Jurkat, Clone E6-1 (cell line): ENCODE results near the gene RAD52. TPM values are rescaled to one million over a fixed set of nuclear protein-coding genes. Genes with fewer than 3 reads are reported as not detected.

Source experiments
- DNase-seq: peaks from one replicate; pipeline ENCODE4 v3.0.0-alpha.2; 2011; ENCODE audit warnings: low read depth, low spot score
- H3K4me3 ChIP-seq: 2 replicates; pipeline ENCODE4 v1.5.1; 2011; ENCODE audit warnings: mild to moderate bottlenecking, low read length, control low read depth, moderate library complexity
- polyA plus RNA-seq: library from polyadenylated mRNA; unstranded; fragments of >200 nt; gene quantifications from one replicate; pipeline ENCODE4 v1.2.1, GENCODE V29; 2012; ENCODE audit warnings: missing spikeins; ENCODE audit not compliant: insufficient read length, insufficient read depth

Gene RAD52
- 15.7 TPM for polyA plus RNA-seq

- DNase-seq: peak; percentile 99
- H3K4me3 ChIP-seq: peak within 1 kb of the TSS; percentile 73
Observed at GRCh38 chr12:949453-950191, at the start of gene RAD52. TSS of gene RAD52 (minus strand) at chr12:949694. CDS start at chr12:933058, 16,636 bp downstream.

- DNase-seq: no peak
- no peak overlapping the region for H3K4me3 ChIP-seq
Observed at GRCh38 chr12:998020-998874, 48.8 kb upstream of the RAD52 start.

GRCh38 chr12:997505-997904, 48.0 kb upstream of the RAD52 start:
- no peak for DNase-seq
- no peak overlapping the region for H3K4me3 ChIP-seq

- H3K4me3 ChIP-seq: no peak overlapping the region
- no peak for DNase-seq
Observed at GRCh38 chr12:996881-997280, 47.4 kb upstream of the RAD52 start.

GRCh38 chr12:992647-993046, 43.2 kb upstream of the RAD52 start:
- no peak overlapping the region for H3K4me3 ChIP-seq
- DNase-seq: no peak

GRCh38 chr12:991350-992333, 42.1 kb upstream of the RAD52 start:
- no peak for DNase-seq

GRCh38 chr12:990661-991349, 41.3 kb upstream of the RAD52 start, which contains the start of gene ERC1:
TSS of gene ERC1 (plus strand) at chr12:991223. CDS start at chr12:1027904, 36,681 bp downstream.
- H3K4me3 ChIP-seq: peak within 1 kb of the TSS; percentile 88

More at GRCh38 chr12:991350-992333, 42.1 kb upstream of the RAD52 start:
- H3K4me3 ChIP-seq: peak overlapping the region; percentile 88

GRCh38 chr12:989751-990660, 40.5 kb upstream of the RAD52 start:
- DNase-seq: peak; percentile 24
- H3K4me3 ChIP-seq: peak overlapping the region; percentile 88

More at GRCh38 chr12:990661-991349, 41.3 kb upstream of the RAD52 start, which contains the start of gene ERC1:
- DNase-seq: peak; percentile 81

- no peak for DNase-seq
- no peak overlapping the region for H3K4me3 ChIP-seq
Observed at GRCh38 chr12:989051-989450, 39.6 kb upstream of the RAD52 start.

GRCh38 chr12:988646-989045, 39.2 kb upstream of the RAD52 start:
- peak; percentile 30 for DNase-seq
- H3K4me3 ChIP-seq: no peak overlapping the region

GRCh38 chr12:981961-982360, 32.5 kb upstream of the RAD52 start:
- no peak overlapping the region for H3K4me3 ChIP-seq
- no peak for DNase-seq

GRCh38 chr12:981176-981828, 31.8 kb upstream of the RAD52 start:
- H3K4me3 ChIP-seq: no peak overlapping the region
- no peak for DNase-seq

- no peak overlapping the region for H3K4me3 ChIP-seq
- no peak for DNase-seq
Observed at GRCh38 chr12:979349-979748, 29.9 kb upstream of the RAD52 start.

- no peak overlapping the region for H3K4me3 ChIP-seq
- no peak for DNase-seq
Observed at GRCh38 chr12:977156-977555, 27.7 kb upstream of the RAD52 start.

GRCh38 chr12:976644-977043, 27.1 kb upstream of the RAD52 start:
- H3K4me3 ChIP-seq: no peak overlapping the region
- no peak for DNase-seq

GRCh38 chr12:974271-974862, 24.9 kb upstream of the RAD52 start:
- no peak for DNase-seq
- no peak overlapping the region for H3K4me3 ChIP-seq
